ENCODE data around the gene FUCA2.

FUCA2 gene

DNA sequence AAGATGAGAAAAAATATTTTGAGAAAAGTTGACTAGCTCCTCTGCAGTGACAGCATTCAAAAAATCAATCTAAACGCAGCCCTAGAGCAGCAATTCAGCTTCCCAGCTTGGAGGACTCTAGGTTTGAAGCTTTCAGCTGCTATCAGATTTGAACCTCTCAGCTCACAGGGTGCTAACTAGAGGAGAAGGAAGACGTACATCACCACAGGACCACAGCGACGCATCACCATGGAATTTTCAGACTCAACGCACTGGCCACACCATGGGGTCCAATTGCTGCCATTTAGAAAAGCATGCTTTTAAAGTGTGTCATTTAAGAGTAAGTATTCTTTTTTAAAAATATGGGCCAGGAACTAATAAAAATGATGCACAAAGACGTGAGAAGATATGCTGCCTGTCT, 45.0 kb upstream of the FUCA2 start:
- H3K4me2 ChIP-seq (ENCODE audit: low read length): no peak overlapping the region
- H3K27ac ChIP-seq (ENCODE audit: low read length): no peak overlapping the region
- no peak for TF ChIP-seq EZH2phosphoT487 (IDR thresholded peaks at IDR 0.05; ENCODE audit: low read depth)
- TF ChIP-seq, protein P1, sequence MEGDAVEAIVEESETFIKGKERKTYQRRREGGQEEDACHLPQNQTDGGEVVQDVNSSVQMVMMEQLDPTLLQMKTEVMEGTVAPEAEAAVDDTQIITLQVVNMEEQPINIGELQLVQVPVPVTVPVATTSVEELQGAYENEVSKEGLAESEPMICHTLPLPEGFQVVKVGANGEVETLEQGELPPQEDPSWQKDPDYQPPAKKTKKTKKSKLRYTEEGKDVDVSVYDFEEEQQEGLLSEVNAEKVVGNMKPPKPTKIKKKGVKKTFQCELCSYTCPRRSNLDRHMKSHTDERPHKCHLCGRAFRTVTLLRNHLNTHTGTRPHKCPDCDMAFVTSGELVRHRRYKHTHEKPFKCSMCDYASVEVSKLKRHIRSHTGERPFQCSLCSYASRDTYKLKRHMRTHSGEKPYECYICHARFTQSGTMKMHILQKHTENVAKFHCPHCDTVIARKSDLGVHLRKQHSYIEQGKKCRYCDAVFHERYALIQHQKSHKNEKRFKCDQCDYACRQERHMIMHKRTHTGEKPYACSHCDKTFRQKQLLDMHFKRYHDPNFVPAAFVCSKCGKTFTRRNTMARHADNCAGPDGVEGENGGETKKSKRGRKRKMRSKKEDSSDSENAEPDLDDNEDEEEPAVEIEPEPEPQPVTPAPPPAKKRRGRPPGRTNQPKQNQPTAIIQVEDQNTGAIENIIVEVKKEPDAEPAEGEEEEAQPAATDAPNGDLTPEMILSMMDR (IDR thresholded peaks at IDR 0.05; ENCODE audit: low read depth, low read length): no peak
- H3K4me3 ChIP-seq (ENCODE audit: low read length): no peak overlapping the region
- H4K20me1 ChIP-seq (ENCODE audit: insufficient read depth, low read length): no peaks in the 10 kb centered on the region
- H3K36me3 ChIP-seq (replicated peaks; ENCODE audit: low read depth, low read length): no peaks in the 10 kb centered on the region
- no peaks in the 10 kb centered on the region for H3K27me3 ChIP-seq (ENCODE audit: low read depth, low read length)
- peaks cover 40% of the 10 kb centered on the region for H3K79me2 ChIP-seq (ENCODE audit: low read length)
- H3K4me1 ChIP-seq (ENCODE audit: low read length): peaks cover 41% of the 10 kb centered on the region
- no peak overlapping the region for H3K9ac ChIP-seq (ENCODE audit: low read length)
- H3K9me3 ChIP-seq (ENCODE audit: insufficient read depth, low read length): no peaks in the 10 kb centered on the region
- no peak overlapping the region for H2AFZ ChIP-seq (ENCODE audit: low read depth, low read length)

DNA sequence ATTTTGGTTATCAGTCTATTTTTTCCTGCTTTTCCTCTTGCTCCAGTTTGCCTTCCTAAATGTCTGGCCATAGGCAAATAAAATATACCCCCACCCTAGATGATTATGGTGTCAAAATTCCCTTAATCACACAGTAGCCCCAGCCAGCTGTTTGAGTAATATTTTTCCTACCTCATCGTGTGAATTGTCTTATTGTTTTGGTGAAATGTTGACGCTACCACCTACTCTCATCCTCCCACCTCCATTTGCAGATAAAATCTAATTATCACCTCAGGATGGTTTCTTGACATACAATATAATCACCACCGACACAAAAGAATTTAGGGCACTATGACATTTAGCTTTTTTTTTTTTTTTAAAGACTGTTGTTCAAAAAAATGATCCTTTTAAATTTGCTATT, 44.1 kb upstream of the FUCA2 start:
- peak overlapping the region; percentile 73 for H3K4me2 ChIP-seq (ENCODE audit: low read length)
- no peak overlapping the region for H3K27ac ChIP-seq (ENCODE audit: low read length)

DNA sequence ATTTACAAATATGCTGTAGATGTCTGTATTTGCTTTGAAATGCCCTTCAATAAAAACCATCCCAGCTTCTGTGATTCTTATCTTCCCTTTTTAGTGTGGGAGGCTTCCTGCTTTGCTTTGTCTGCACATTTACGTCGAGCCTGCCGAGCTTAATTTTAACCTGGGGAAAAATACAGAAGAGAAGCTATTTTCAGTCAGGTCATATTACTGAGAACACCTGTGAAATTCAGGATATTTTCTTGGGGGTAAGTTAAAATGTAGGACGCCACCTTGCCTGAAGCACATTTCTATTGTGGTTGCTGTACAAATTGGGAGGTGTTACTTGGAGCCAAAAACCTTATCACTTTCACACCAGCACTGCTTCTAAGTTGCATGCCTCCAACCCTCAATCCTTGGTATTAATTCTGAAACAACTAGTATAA, 43.6 kb upstream of the FUCA2 start:
- H3K9me3 ChIP-seq (ENCODE audit: insufficient read depth, low read length): no peaks in the 10 kb centered on the region
- H2AFZ ChIP-seq (ENCODE audit: low read depth, low read length): peak overlapping the region; percentile 57
- H3K79me2 ChIP-seq (ENCODE audit: low read length): peaks cover 54% of the 10 kb centered on the region
- H3K36me3 ChIP-seq (replicated peaks; ENCODE audit: low read depth, low read length): no peaks in the 10 kb centered on the region
- H3K9ac ChIP-seq (ENCODE audit: low read length): peak overlapping the region; percentile 30
- no peak for TF ChIP-seq EZH2phosphoT487 (IDR thresholded peaks at IDR 0.05; ENCODE audit: low read depth)
- TF ChIP-seq, protein P1 (IDR thresholded peaks at IDR 0.05; ENCODE audit: low read depth, low read length): no peak
- H3K27me3 ChIP-seq (ENCODE audit: low read depth, low read length): no peaks in the 10 kb centered on the region
- H3K27ac ChIP-seq (ENCODE audit: low read length): no peak overlapping the region
- peak overlapping the region; percentile 73 for H3K4me2 ChIP-seq (ENCODE audit: low read length)
- H4K20me1 ChIP-seq (ENCODE audit: insufficient read depth, low read length): no peaks in the 10 kb centered on the region
- peak overlapping the region; percentile 49 for H3K4me3 ChIP-seq (ENCODE audit: low read length)
- H3K4me1 ChIP-seq (ENCODE audit: low read length): peaks cover 50% of the 10 kb centered on the region

More for the DNA sequence above, 44.1 kb upstream of the FUCA2 start:
- no peaks in the 10 kb centered on the region for H3K9me3 ChIP-seq (ENCODE audit: insufficient read depth, low read length)
- H3K4me1 ChIP-seq (ENCODE audit: low read length): peaks cover 45% of the 10 kb centered on the region
- H3K36me3 ChIP-seq (replicated peaks; ENCODE audit: low read depth, low read length): no peaks in the 10 kb centered on the region
- H4K20me1 ChIP-seq (ENCODE audit: insufficient read depth, low read length): no peaks in the 10 kb centered on the region
- H2AFZ ChIP-seq (ENCODE audit: low read depth, low read length): peak overlapping the region; percentile 57; the same call in 1 of the 2 replicates
- TF ChIP-seq, protein P1 (IDR thresholded peaks at IDR 0.05; ENCODE audit: low read depth, low read length): no peak
- no peaks in the 10 kb centered on the region for H3K27me3 ChIP-seq (ENCODE audit: low read depth, low read length)
- H3K4me3 ChIP-seq (ENCODE audit: low read length): no peak overlapping the region
- no peak overlapping the region for H3K9ac ChIP-seq (ENCODE audit: low read length)
- H3K79me2 ChIP-seq (ENCODE audit: low read length): peaks cover 49% of the 10 kb centered on the region

DNA sequence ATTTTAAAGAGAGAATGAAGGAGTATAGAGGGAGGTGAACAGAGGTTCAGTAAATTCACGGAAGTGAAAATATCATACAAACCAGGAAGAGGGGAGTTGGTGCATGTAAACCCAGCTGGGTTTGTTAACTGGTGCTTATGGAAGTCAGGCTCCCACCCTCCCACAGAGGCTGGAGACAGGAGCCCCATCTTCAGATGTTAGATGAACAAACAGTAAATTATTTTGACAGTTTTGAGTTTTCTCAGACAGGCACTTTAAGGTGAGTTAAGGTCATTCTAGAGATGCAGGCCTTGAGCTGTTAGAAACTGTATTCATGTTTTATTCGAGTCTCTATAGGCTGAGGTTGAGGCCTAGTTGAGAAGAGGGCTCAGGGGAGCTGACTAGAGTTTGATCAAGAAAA, 41.8 kb upstream of the FUCA2 start:
- H3K36me3 ChIP-seq (replicated peaks; ENCODE audit: low read depth, low read length): no peaks in the 10 kb centered on the region
- H3K4me1 ChIP-seq (ENCODE audit: low read length): peaks cover 68% of the 10 kb centered on the region
- 0 out of 2 replicates have a peak overlapping the region, but pooled peaks have one; percentile 43 for H3K9ac ChIP-seq (ENCODE audit: low read length)
- H3K27me3 ChIP-seq (ENCODE audit: low read depth, low read length): no peaks in the 10 kb centered on the region
- H3K4me2 ChIP-seq (ENCODE audit: low read length): peak overlapping the region; percentile 58; the same call in 1 of the 2 replicates
- peak overlapping the region; percentile 72 for H3K27ac ChIP-seq (ENCODE audit: low read length)
- H4K20me1 ChIP-seq (ENCODE audit: insufficient read depth, low read length): no peaks in the 10 kb centered on the region
- TF ChIP-seq EZH2phosphoT487 (IDR thresholded peaks at IDR 0.05; ENCODE audit: low read depth): no peak
- TF ChIP-seq, protein P1 (IDR thresholded peaks at IDR 0.05; ENCODE audit: low read depth, low read length): no peak
- peaks cover 72% of the 10 kb centered on the region for H3K79me2 ChIP-seq (ENCODE audit: low read length)
- H2AFZ ChIP-seq (ENCODE audit: low read depth, low read length): no peak overlapping the region
- H3K9me3 ChIP-seq (ENCODE audit: insufficient read depth, low read length): no peaks in the 10 kb centered on the region
- no peak overlapping the region; the same call in 1 of the 2 replicates for H3K4me3 ChIP-seq (ENCODE audit: low read length)
